IMR-90 (cell line): ENCODE results near the gene WFDC12. TPM values are rescaled to one million over a fixed set of nuclear protein-coding genes. Genes with fewer than 3 reads are reported as not detected.

Experiments used
- ATAC-seq: fragments of 200-7000 bp; cut with Tn5 transposase; 2 replicates; pipeline ENCODE4 v1.9.1; 2020; ENCODE audit warnings: low read depth, mild to moderate bottlenecking, moderate library complexity
- BruUV-seq: library from RNA; stranded (reverse); fragments of 400-500 nt; replicated peaks from 2 replicates; lab custom pipeline; 2021; lab: Mats Ljungman, UMichigan
- CTCF ChIA-PET: fragments of 300-600 bp; formaldehyde crosslinking; extraction: SDS; loops from one replicate; lab custom pipeline; 2021; ENCODE audit warnings: antibody characterized with exemption; lab: Yijun Ruan, JAX
- POLR2A ChIA-PET: fragments of 300-600 bp; sonication (Branson Sonifier 250); formaldehyde crosslinking; loops from one replicate; lab custom pipeline; 2022; ENCODE audit warnings: antibody characterized with exemption; ENCODE audit not compliant: unreplicated experiment; lab: Charles Lee
- DNase-seq: peaks from one replicate; pipeline ENCODE4 v3.0.0; 2013
- H2AFZ ChIP-seq: replicated peaks from 2 replicates; pipeline ENCODE3; 2013; ENCODE audit warnings: low read length, mild to moderate bottlenecking; ENCODE audit not compliant: poor library complexity
- H2AK5ac ChIP-seq: 2 replicates; pipeline ENCODE4 v1.6.1; 2013; ENCODE audit warnings: low read depth, low read length, inconsistent platforms
- H2AK9ac ChIP-seq: replicated peaks from 2 replicates; pipeline ENCODE3; 2013; ENCODE audit warnings: mild to moderate bottlenecking, low read depth, low read length, moderate library complexity; ENCODE audit not compliant: poor library complexity
- H2BK120ac ChIP-seq: 2 replicates; pipeline ENCODE4 v1.6.1; 2013; ENCODE audit warnings: low read depth, low read length, inconsistent platforms
- H2BK15ac ChIP-seq: 3 replicates; pipeline ENCODE4 v1.6.1; 2013; ENCODE audit warnings: low read depth, low read length, inconsistent platforms
- H2BK20ac ChIP-seq: 2 replicates; pipeline ENCODE4 v1.6.1; 2013; ENCODE audit warnings: low read depth, mild to moderate bottlenecking, inconsistent platforms, low read length, moderate library complexity
- H2BK5ac ChIP-seq: 2 replicates; pipeline ENCODE4 v1.6.1; 2013; ENCODE audit warnings: mild to moderate bottlenecking, low read depth, low read length, inconsistent platforms; ENCODE audit not compliant: poor library complexity, severe bottlenecking
- H3K14ac ChIP-seq: replicated peaks from 2 replicates; pipeline ENCODE4 v1.6.1; 2013; ENCODE audit warnings: low read depth, low read length, inconsistent platforms
- H3K18ac ChIP-seq: 2 replicates; pipeline ENCODE4 v1.6.1; 2013; ENCODE audit warnings: low read depth, low read length, control low read depth
- H3K23ac ChIP-seq: 2 replicates; pipeline ENCODE4 v1.6.1; 2013; ENCODE audit warnings: low read depth, low read length, inconsistent platforms
- H3K27ac ChIP-seq: 2 replicates; pipeline ENCODE4 v1.5.1; 2013; ENCODE audit warnings: mild to moderate bottlenecking, control low read depth, low read length; ENCODE audit not compliant: insufficient read depth
- H3K27me3 ChIP-seq: 2 replicates; pipeline ENCODE4 v1.6.1; 2013; ENCODE audit warnings: low read length; ENCODE audit not compliant: control insufficient read depth, insufficient read depth
- H3K36me3 ChIP-seq: 2 replicates; pipeline ENCODE4 v1.6.1; 2013; ENCODE audit warnings: low read length, mixed read lengths; ENCODE audit not compliant: control insufficient read depth, insufficient read depth
- H3K4ac ChIP-seq: 2 replicates; pipeline ENCODE4 v1.6.1; 2013; ENCODE audit warnings: low read depth, low read length, inconsistent platforms
- H3K4me1 ChIP-seq: 2 replicates; pipeline ENCODE4 v1.6.1; 2013; ENCODE audit warnings: low read length, mixed read lengths; ENCODE audit not compliant: control insufficient read depth, insufficient read depth
- H3K4me2 ChIP-seq: 2 replicates; pipeline ENCODE4 v1.6.1; 2013; ENCODE audit warnings: low read depth, mild to moderate bottlenecking, control low read depth, low read length, moderate library complexity
- H3K4me3 ChIP-seq: 2 replicates; pipeline ENCODE4 v1.5.1; 2013; ENCODE audit warnings: low read depth, mild to moderate bottlenecking, control low read depth, low read length, moderate library complexity; ENCODE audit not compliant: insufficient read depth
- H3K56ac ChIP-seq: 2 replicates; pipeline ENCODE4 v1.6.1; 2013; ENCODE audit warnings: low read length, inconsistent platforms; ENCODE audit not compliant: insufficient read depth; ENCODE audit errors: extremely low read depth
- H3K79me1 ChIP-seq, 2 experiments: 2 replicates each; pipeline ENCODE4 v1.6.1; 2013; ENCODE audit warnings: low read length in 2 of 2, inconsistent platforms in 1 of 2, low read depth in 1 of 2
- H3K9ac ChIP-seq: 2 replicates; pipeline ENCODE4 v1.6.1; 2013; ENCODE audit warnings: low read depth, low read length, control low read depth
- H3K9me1 ChIP-seq: 2 replicates; pipeline ENCODE4 v1.6.1; 2013; ENCODE audit warnings: low read length, inconsistent platforms; ENCODE audit not compliant: insufficient read depth
- H3K9me3 ChIP-seq: 2 replicates; pipeline ENCODE4 v1.6.1; 2013; ENCODE audit warnings: low read length; ENCODE audit not compliant: control insufficient read depth, insufficient read depth
- H4K20me1 ChIP-seq: 2 replicates; pipeline ENCODE4 v1.6.1; 2013; ENCODE audit warnings: low read length, inconsistent platforms; ENCODE audit not compliant: insufficient read depth
- H4K5ac ChIP-seq: 2 replicates; pipeline ENCODE4 v1.6.1; 2013; ENCODE audit warnings: mild to moderate bottlenecking, low read depth, low read length, control low read depth
- H4K8ac ChIP-seq, 2 experiments: 2 replicates each; pipeline ENCODE4 v1.6.1; 2013; ENCODE audit warnings: low read depth in 2 of 2, low read length in 2 of 2, control low read depth in 1 of 2, inconsistent platforms in 1 of 2
- H4K91ac ChIP-seq: 2 replicates; pipeline ENCODE4 v1.6.1; 2013; ENCODE audit warnings: low read depth, low read length, inconsistent platforms; ENCODE audit not compliant: insufficient read depth
- BHLHE40 ChIP-seq: fragments of 150-350 bp; IDR thresholded peaks from 2 replicates; pipeline ENCODE4 v1.6.1; 2016; ENCODE audit warnings: mild to moderate bottlenecking, low read depth, low read length
- CEBPB ChIP-seq: IDR thresholded peaks from 2 replicates; pipeline ENCODE4 v1.6.1; 2012; ENCODE audit warnings: low read depth, low read length, improper control_type of control experiment
- CHD1 ChIP-seq: IDR thresholded peaks from 2 replicates; pipeline ENCODE4 v1.6.1; 2012; ENCODE audit warnings: low read depth, low read length, improper control_type of control experiment
- FOS ChIP-seq: fragments of 150-350 bp; IDR thresholded peaks from 2 replicates; pipeline ENCODE4 v1.6.1; 2016; ENCODE audit warnings: low read depth, low read length
- MAFK ChIP-seq: IDR thresholded peaks from 2 replicates; pipeline ENCODE4 v1.6.1; 2012; ENCODE audit warnings: low read depth, low read length, improper control_type of control experiment
- MAZ ChIP-seq: IDR thresholded peaks from 2 replicates; pipeline ENCODE4 v1.6.1; 2012; ENCODE audit warnings: low read depth, mild to moderate bottlenecking, low read length, improper control_type of control experiment, moderate library complexity, borderline replicate concordance
- MXI1 ChIP-seq: IDR thresholded peaks from 2 replicates; pipeline ENCODE4 v1.6.1; 2012; ENCODE audit warnings: low read depth, mild to moderate bottlenecking, low read length, moderate library complexity, borderline replicate concordance
- NFE2L2 ChIP-seq: fragments of 150-350 bp; IDR thresholded peaks from 2 replicates; pipeline ENCODE4 v1.6.1; 2016; ENCODE audit warnings: low read depth, mild to moderate bottlenecking, low read length
- POLR2A ChIP-seq: IDR thresholded peaks from 2 replicates; pipeline ENCODE4 v1.6.1; 2012; ENCODE audit warnings: mild to moderate bottlenecking, low read depth, low read length
- RAD21 ChIP-seq: IDR thresholded peaks from 2 replicates; pipeline ENCODE4 v1.6.1; 2012; ENCODE audit warnings: low read length, improper control_type of control experiment
- RCOR1 ChIP-seq: IDR thresholded peaks from 2 replicates; pipeline ENCODE4 v1.6.1; 2012; ENCODE audit warnings: mild to moderate bottlenecking, low read length, improper control_type of control experiment; ENCODE audit not compliant: insufficient replicate concordance
- RFX5 ChIP-seq: IDR thresholded peaks from 2 replicates; pipeline ENCODE4 v1.8.0; 2012; ENCODE audit warnings: low read depth, mild to moderate bottlenecking, low read length, moderate library complexity
- SMC3 ChIP-seq: fragments of 150-350 bp; IDR thresholded peaks from 2 replicates; pipeline ENCODE4 v1.6.1; 2016; ENCODE audit warnings: low read depth, mild to moderate bottlenecking, antibody characterized with exemption, low read length, moderate library complexity
- WGBS, 2 experiments: methylation state at CpG; one replicate each; pipeline versions ENCODE4 v1.1.5 to v1.1.7; 2013; ENCODE audit warnings: missing lambda C conversion rate in 2 of 2; ENCODE audit not compliant: insufficient read length in 1 of 2; ENCODE audit errors: extremely low coverage in 2 of 2; 5-methylcytosine and 5-hydroxymethylcytosine counted together
- dilution Hi-C: fragments of 300-500 bp; cut with HindIII; formaldehyde crosslinking; loops from one replicate; pipeline ENCODE4 v1.14.3; 2018; ENCODE audit warnings: low sequenced_read_pairs; ENCODE audit not compliant: unreplicated experiment
- in situ Hi-C: fragments of 300-500 bp; cut with MboI; formaldehyde crosslinking; loops from 3 replicates; pipeline ENCODE4 v1.14.3; 2019; ENCODE audit warnings: low sequenced_read_pairs, inconsistent platforms, mixed read lengths
- intact Hi-C: fragments of 100-400 bp; cut with micrococcal nuclease; formaldehyde crosslinking; loops from 2 replicates; pipeline ENCODE4 v1.10.0; 2022
- polyA plus RNA-seq, 3 experiments: library from polyadenylated mRNA; depleted of rRNA; stranded (reverse); fragments of >200 nt; gene quantifications; 2 replicates each; pipeline ENCODE4 v1.2.3, GENCODE V29; 2012; ENCODE audit warnings: low replicate concordance in 1 of 3
- total RNA-seq: library from RNA; depleted of rRNA; stranded (reverse); fragments of >200 nt; gene quantifications from 2 replicates; pipeline ENCODE4 v1.2.3, GENCODE V29; 2012
- TF ChIP-seq, protein P1 (sequence below): conservative IDR thresholded peaks from 2 replicates; pipeline ENCODE4 v1.5.1; 2012; ENCODE audit warnings: mild to moderate bottlenecking, low read depth, low read length, improper control_type of control experiment
- TF ChIP-seq, protein P2 (sequence below): fragments of 150-350 bp; IDR thresholded peaks from 2 replicates; pipeline ENCODE4 v1.6.1; 2017; ENCODE audit warnings: mild to moderate bottlenecking, antibody characterized with exemption, low read length, low read depth

WFDC12 gene
- total and polyA plus RNA-seq, 2 of the 4 experiments (the other 2 are of a cell fraction) = not detected

DNA sequence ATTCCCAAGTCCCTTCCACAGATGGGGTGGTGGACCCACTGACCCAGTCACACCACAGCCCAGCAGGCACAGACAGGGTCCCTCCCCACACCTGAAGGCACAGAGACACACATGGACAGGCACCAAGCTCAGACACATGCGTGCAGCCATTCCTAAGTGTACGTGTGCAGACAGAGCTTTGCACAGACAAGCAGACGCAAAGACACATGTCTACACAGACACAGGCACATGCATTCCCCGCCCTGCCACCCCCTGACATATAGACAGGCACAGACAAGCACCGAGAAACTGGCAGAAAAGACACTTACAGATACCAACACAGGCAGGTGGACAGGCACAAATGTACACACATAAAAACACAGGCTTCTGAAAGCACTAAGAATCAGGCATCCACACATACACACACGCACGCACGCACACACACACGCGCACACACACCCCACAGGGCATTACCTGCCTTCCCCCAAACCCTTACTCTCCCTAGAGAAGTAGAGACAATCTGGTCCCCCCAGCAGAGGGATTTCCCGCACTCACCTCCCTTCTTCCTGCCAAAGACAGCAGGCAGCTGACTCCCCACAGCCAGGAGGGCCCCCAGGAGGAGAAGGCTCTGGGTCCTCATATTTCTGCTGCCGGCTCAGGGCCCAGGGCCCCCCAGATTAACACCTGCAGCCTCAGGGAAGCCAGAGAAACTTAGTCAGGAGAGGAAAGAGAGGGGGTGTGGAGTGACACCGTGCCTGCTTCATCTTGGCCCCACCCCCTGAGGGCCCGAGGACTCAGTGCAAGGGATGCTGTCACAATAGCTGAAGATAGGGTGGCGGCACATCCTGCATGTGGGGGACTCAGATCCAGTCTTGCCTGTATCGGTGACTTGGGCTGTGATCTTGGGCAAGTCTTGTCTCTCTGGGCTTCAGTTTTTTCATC is 9.5 kb downstream of the WFDC12 start, which contains the start of gene WFDC5:
Gene WFDC5, minus strand, starts transcription at position 710 of the 921 bp plus-strand sequence. Its CDS starts 91 bp downstream, at position 619.
- intact Hi-C loops = no loop called here
- in situ Hi-C loops = loop anchor here (25.0 kb wide), 1 partner anchor 173 kb away; no protein-coding TSS in a partner anchor
- no peak for TF ChIP-seq POLR2A
- TF ChIP-seq, protein P1, sequence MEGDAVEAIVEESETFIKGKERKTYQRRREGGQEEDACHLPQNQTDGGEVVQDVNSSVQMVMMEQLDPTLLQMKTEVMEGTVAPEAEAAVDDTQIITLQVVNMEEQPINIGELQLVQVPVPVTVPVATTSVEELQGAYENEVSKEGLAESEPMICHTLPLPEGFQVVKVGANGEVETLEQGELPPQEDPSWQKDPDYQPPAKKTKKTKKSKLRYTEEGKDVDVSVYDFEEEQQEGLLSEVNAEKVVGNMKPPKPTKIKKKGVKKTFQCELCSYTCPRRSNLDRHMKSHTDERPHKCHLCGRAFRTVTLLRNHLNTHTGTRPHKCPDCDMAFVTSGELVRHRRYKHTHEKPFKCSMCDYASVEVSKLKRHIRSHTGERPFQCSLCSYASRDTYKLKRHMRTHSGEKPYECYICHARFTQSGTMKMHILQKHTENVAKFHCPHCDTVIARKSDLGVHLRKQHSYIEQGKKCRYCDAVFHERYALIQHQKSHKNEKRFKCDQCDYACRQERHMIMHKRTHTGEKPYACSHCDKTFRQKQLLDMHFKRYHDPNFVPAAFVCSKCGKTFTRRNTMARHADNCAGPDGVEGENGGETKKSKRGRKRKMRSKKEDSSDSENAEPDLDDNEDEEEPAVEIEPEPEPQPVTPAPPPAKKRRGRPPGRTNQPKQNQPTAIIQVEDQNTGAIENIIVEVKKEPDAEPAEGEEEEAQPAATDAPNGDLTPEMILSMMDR = no peak
- no peak for TF ChIP-seq CEBPB
- no peak for TF ChIP-seq RCOR1
- TF ChIP-seq CHD1 = no peak
- TF ChIP-seq, protein P2, sequence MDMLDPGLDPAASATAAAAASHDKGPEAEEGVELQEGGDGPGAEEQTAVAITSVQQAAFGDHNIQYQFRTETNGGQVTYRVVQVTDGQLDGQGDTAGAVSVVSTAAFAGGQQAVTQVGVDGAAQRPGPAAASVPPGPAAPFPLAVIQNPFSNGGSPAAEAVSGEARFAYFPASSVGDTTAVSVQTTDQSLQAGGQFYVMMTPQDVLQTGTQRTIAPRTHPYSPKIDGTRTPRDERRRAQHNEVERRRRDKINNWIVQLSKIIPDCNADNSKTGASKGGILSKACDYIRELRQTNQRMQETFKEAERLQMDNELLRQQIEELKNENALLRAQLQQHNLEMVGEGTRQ = no peak
- no peak for TF ChIP-seq RAD21
- TF ChIP-seq BHLHE40 = no peak
- no peak for TF ChIP-seq FOS
- TF ChIP-seq NFE2L2 = no peak
- TF ChIP-seq RFX5 = no peak
- no peak for TF ChIP-seq SMC3
- TF ChIP-seq MAFK = no peak
- no peak for TF ChIP-seq MXI1
- no peak for TF ChIP-seq MAZ

More for the DNA sequence above, 9.5 kb downstream of the WFDC12 start, which contains the start of gene WFDC5:
- Histone ChIP-seq H3K56ac (no peak within 1 kb of the TSS), H3K36me3 (no peaks in the 10 kb centered on the region), H3K14ac (no peak within 1 kb of the TSS), H4K8ac (no peak within 1 kb of the TSS), H2AK9ac (no peak within 1 kb of the TSS), H4K91ac (no peak within 1 kb of the TSS), H3K9me3 (no peaks in the 10 kb centered on the region), H4K5ac (no peak within 1 kb of the TSS), H3K4ac (no peak within 1 kb of the TSS), H2BK120ac (no peak within 1 kb of the TSS), H2BK5ac (no peak within 1 kb of the TSS), H3K4me2 (no peak within 1 kb of the TSS), H3K18ac (no peak within 1 kb of the TSS), H3K27me3 (peaks cover 38% of the 10 kb centered on the region), H2AFZ (peak within 1 kb of the TSS; percentile 27), H3K9me1 (no peaks in the 10 kb centered on the region), H3K79me1 (no peaks in the 10 kb centered on the region), H3K9ac (no peak within 1 kb of the TSS), H2AK5ac (no peak within 1 kb of the TSS), H3K4me3 (no peak within 1 kb of the TSS), H3K23ac (no peak within 1 kb of the TSS), H2BK20ac (no peak within 1 kb of the TSS), H4K20me1 (no peaks in the 10 kb centered on the region), H2BK15ac (no peak within 1 kb of the TSS), H3K4me1 (no peaks in the 10 kb centered on the region), H3K27ac (no peak within 1 kb of the TSS)
- no TSS peak for BruUV-seq
- ChIA-PET CTCF (interaction anchor here (1.2 kb wide), 1 partner anchor 103 kb away, joined by 4 read pairs; no protein-coding TSS in a partner anchor), POLR2A (no interaction called here)
- dilution Hi-C loops = no loop called here
- no peak for DNase-seq
- no peak for ATAC-seq
- 54% methylated on average over 3 of the region's 16 CpGs; no CpG with 5 or more reads in 1 of the 2 experiments for WGBS, 2 experiments
